ENCODE measurements around the gene ADTRP.
"Not testable (repeated sequence)": the region's sequence is repeated elsewhere in the genome, so short reads cannot be mapped to it uniquely, and the experiment has no call there.

ADTRP gene

GRCh38 chr6:11802886-11803590, 24.4 kb upstream of the ADTRP start:
- no peak for DNase-seq

- DNase-seq, result not testable (repeated sequence)
Measured at GRCh38 chr6:11800531-11800930, 21.9 kb upstream of the ADTRP start.

GRCh38 chr6:11798538-11798937, 19.9 kb upstream of the ADTRP start:
- no peak for DNase-seq

- DNase-seq, result no peak
Measured at GRCh38 chr6:11798096-11798495, 19.5 kb upstream of the ADTRP start.

- DNase-seq, result no peak
Measured at GRCh38 chr6:11796829-11797228, 18.2 kb upstream of the ADTRP start.

GRCh38 chr6:11795403-11795802, 16.8 kb upstream of the ADTRP start:
- DNase-seq, result no peak

GRCh38 chr6:11793277-11793676, 14.7 kb upstream of the ADTRP start:
- no peak for DNase-seq

GRCh38 chr6:11791354-11792107, 12.9 kb upstream of the ADTRP start:
- no peak for DNase-seq

GRCh38 chr6:11789744-11790143, 11.1 kb upstream of the ADTRP start:
- no peak for DNase-seq

- no peak for DNase-seq
Measured at GRCh38 chr6:11788043-11788442, 9.4 kb upstream of the ADTRP start.

GRCh38 chr6:11785774-11786579, 7.4 kb upstream of the ADTRP start:
- DNase-seq, result no peak

- no peak for DNase-seq
Measured at GRCh38 chr6:11785415-11785773, 6.8 kb upstream of the ADTRP start.

- no peak for DNase-seq
Measured at GRCh38 chr6:11784341-11784740, 5.7 kb upstream of the ADTRP start.

- no peak for DNase-seq
Measured at GRCh38 chr6:11783524-11784064, 5.0 kb upstream of the ADTRP start.

- no peak for DNase-seq
Measured at GRCh38 chr6:11782524-11782923, 3.9 kb upstream of the ADTRP start.

GRCh38 chr6:11780097-11780428, 1.5 kb upstream of the ADTRP start:
- DNase-seq, result no peak

- no peak for DNase-seq
Measured at GRCh38 chr6:11779329-11780096, 910 bp upstream of the ADTRP start.

- DNase-seq, result no peak
Measured at GRCh38 chr6:11778036-11778435, 567 bp downstream of the ADTRP start.

GRCh38 chr6:11775791-11776409, 2.7 kb downstream of the ADTRP start:
- DNase-seq, result no peak

GRCh38 chr6:11774426-11774825, 4.2 kb downstream of the ADTRP start:
- DNase-seq, result no peak

- DNase-seq, result no peak
Measured at GRCh38 chr6:11773581-11773980, 5.0 kb downstream of the ADTRP start.

GRCh38 chr6:11773013-11773412, 5.6 kb downstream of the ADTRP start:
- DNase-seq, result no peak
